HTERT RPE-1 (cell line): Measurements from ENCODE around the gene ADCY5.

ENCODE experiments used
- in situ Hi-C: fragments of 300-500 bp; cut with MboI; formaldehyde crosslinking; loops from 4 replicates; pipeline ENCODE4 v1.14.3; 2020; ENCODE audit warnings: low sequenced_read_pairs

Gene ADCY5

GRCh38 chr3:123292321-123293310 lies 156.3 kb downstream of the ADCY5 start:
- in situ Hi-C loops: no loop called here

- in situ Hi-C loops: no loop called here
Observed at GRCh38 chr3:123291404-123291803, 157.5 kb downstream of the ADCY5 start.

GRCh38 chr3:123290962-123291361 lies 157.9 kb downstream of the ADCY5 start:
- in situ Hi-C loops: no loop called here

- in situ Hi-C loops: no loop called here
Observed at GRCh38 chr3:123290107-123290930, 158.6 kb downstream of the ADCY5 start.

GRCh38 chr3:123289391-123290106 lies 159.3 kb downstream of the ADCY5 start:
- in situ Hi-C loops: no loop called here

GRCh38 chr3:123287962-123288302 lies 161.0 kb downstream of the ADCY5 start:
- in situ Hi-C loops: no loop called here

GRCh38 chr3:123287051-123287961 lies 161.6 kb downstream of the ADCY5 start:
- in situ Hi-C loops: no loop called here

GRCh38 chr3:123286308-123287023 lies 162.4 kb downstream of the ADCY5 start:
- in situ Hi-C loops: no loop called here

GRCh38 chr3:123285931-123286307 lies 163.0 kb downstream of the ADCY5 start:
- in situ Hi-C loops: no loop called here

GRCh38 chr3:123285479-123285878 lies 163.4 kb downstream of the ADCY5 start:
- in situ Hi-C loops: no loop called here

- in situ Hi-C loops: no loop called here
Observed at GRCh38 chr3:123285066-123285465, 163.8 kb downstream of the ADCY5 start.

GRCh38 chr3:123284399-123285010 lies 164.4 kb downstream of the ADCY5 start:
- in situ Hi-C loops: no loop called here

GRCh38 chr3:123283657-123284398 lies 165.1 kb downstream of the ADCY5 start:
- in situ Hi-C loops: no loop called here

- in situ Hi-C loops: no loop called here
Observed at GRCh38 chr3:123283074-123283473, 165.8 kb downstream of the ADCY5 start.

GRCh38 chr3:123282461-123282860 lies 166.4 kb downstream of the ADCY5 start:
- in situ Hi-C loops: no loop called here

- in situ Hi-C loops: no loop called here
Observed at GRCh38 chr3:123281929-123282328, 167.0 kb downstream of the ADCY5 start.

- in situ Hi-C loops: no loop called here
Observed at GRCh38 chr3:123281406-123281805, 167.5 kb downstream of the ADCY5 start.

- in situ Hi-C loops: no loop called here
Observed at GRCh38 chr3:123279121-123279520, 169.8 kb downstream of the ADCY5 start.
